Activated CD4-positive, alpha-beta T cell treated with anti-CD3 and anti-CD28 coated beads for 1 hour (primary cell): ENCODE data around the gene PTTG1IP.
"Not testable (repeated sequence)": the region's sequence is repeated elsewhere in the genome, so short reads cannot be mapped to it uniquely, and the experiment has no call there.

Source experiments
- DNase-seq: peaks from one replicate; pipeline ENCODE4 v3.0.0-alpha.2; 2020

Gene PTTG1IP

GRCh38 chr21:44879238-44879637, 5.7 kb upstream of the PTTG1IP start:
- not testable (repeated sequence) for DNase-seq

GRCh38 chr21:44878053-44878982, 4.8 kb upstream of the PTTG1IP start:
- DNase-seq = no peak

GRCh38 chr21:44876849-44877575, 3.5 kb upstream of the PTTG1IP start:
- no peak for DNase-seq

- DNase-seq = no peak
Measured at GRCh38 chr21:44875316-44875700, 1.8 kb upstream of the PTTG1IP start.

- DNase-seq = no peak
Measured at GRCh38 chr21:44874497-44875315, 1.2 kb upstream of the PTTG1IP start.

GRCh38 chr21:44874240-44874496, 678 bp upstream of the PTTG1IP start:
- no peak for DNase-seq

- no peak for DNase-seq
Measured at GRCh38 chr21:44872649-44873355, 688 bp downstream of the PTTG1IP start.

GRCh38 chr21:44872323-44872648, 1.2 kb downstream of the PTTG1IP start:
- no peak for DNase-seq

GRCh38 chr21:44871576-44872269, 1.8 kb downstream of the PTTG1IP start:
- no peak for DNase-seq

GRCh38 chr21:44870748-44871495, 2.6 kb downstream of the PTTG1IP start:
- DNase-seq = no peak

GRCh38 chr21:44869781-44870747, 3.4 kb downstream of the PTTG1IP start:
- DNase-seq = no peak

GRCh38 chr21:44868707-44869106, 4.8 kb downstream of the PTTG1IP start:
- no peak for DNase-seq

GRCh38 chr21:44867999-44868700, 5.3 kb downstream of the PTTG1IP start:
- no peak for DNase-seq

GRCh38 chr21:44867464-44867863, 6.0 kb downstream of the PTTG1IP start:
- DNase-seq = no peak

GRCh38 chr21:44866780-44867179, 6.7 kb downstream of the PTTG1IP start:
- no peak for DNase-seq

GRCh38 chr21:44865561-44866280, 7.8 kb downstream of the PTTG1IP start:
- DNase-seq = no peak

- no peak for DNase-seq
Measured at GRCh38 chr21:44862869-44863685, 10.4 kb downstream of the PTTG1IP start.

GRCh38 chr21:44858791-44859190, 14.7 kb downstream of the PTTG1IP start:
- no peak for DNase-seq
